ENCODE results near the gene CHST5. TPM values are rescaled to one million over a fixed set of nuclear protein-coding genes. Genes with fewer than 3 reads are reported as not detected.
A peak's percentile ranks its signal among the peaks of the same experiment; 100 is the strongest.

CHST5 gene
- total RNA-seq, 2 donors from 2014 or later = 115 to 116 TPM

DNA sequence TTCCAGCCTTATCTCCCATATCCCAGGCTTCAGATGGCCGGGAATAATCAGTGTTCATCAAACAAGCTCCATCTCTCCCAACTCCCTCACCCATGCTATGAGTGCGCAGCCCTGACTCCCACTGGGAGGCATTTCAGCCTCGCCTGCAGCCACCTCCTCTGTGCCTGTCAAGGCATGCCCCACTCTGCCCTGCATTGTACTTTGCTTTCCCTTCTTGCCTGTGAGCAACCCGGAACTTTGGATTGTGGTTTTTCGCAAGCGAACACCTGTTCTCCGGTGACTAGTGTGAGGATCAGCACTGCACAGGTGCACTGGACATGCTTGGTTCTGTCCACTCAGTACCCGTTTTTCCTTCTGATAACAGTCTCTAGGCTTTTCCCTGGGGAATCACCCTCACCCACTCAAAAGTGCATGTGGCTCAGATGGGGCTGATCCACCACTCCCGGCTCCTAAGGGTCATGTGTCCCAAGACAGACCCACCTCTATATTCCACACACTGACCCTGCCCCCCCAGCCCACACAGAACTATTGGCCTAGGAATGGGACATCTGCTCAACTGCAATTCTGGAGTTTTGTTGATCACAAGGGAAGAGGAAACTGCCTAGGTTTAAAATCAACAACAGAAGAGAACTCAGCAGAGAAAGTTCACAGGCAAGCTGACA, 49.8 kb downstream of the CHST5 start:
- intact Hi-C loops (cut with DNase I, micrococcal nuclease) = no loop called here
- ATAC-seq = peak; percentile 86
- peak; percentile 58 to 74 for DNase-seq

DNA sequence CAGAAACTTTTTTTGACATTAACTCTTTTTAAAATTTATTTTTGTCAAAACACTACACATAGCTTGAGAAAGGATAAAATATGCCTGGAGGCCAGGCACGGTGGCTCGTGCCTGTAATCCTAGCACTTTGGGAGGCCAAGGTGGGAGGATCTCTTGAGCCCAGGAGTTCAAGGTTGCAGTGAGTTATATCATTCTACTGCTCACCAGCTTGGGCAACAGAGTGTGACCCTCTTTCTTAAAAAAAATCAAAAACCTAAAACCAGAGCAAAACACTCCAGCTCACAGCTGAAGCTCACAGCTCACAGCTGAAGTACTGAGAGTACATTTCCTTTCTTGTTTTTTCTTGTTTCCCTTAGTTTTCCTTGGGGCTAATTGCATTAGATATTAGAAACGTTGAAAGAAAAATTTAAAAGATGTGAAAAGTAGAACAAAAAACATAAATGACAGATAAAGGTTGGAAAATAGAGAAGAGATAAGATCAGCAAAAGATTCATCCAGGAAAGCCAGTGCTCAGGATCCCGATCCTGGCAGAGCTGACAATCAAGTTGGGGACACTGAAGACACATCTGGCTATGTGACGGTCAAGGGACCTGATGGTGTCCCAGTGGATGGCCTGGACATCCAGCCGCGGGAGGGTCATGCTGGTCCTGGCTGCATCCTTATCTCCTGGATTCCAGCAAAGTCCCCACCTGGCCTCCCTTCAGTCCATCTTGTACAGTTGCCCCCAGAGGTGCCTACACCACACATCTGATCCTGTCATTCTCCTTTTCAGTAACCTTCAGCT, 50.5 kb downstream of the CHST5 start:
- ATAC-seq (no peak), DNase-seq (no peak)
- intact Hi-C loops (cut with DNase I, micrococcal nuclease) = no loop called here

DNA sequence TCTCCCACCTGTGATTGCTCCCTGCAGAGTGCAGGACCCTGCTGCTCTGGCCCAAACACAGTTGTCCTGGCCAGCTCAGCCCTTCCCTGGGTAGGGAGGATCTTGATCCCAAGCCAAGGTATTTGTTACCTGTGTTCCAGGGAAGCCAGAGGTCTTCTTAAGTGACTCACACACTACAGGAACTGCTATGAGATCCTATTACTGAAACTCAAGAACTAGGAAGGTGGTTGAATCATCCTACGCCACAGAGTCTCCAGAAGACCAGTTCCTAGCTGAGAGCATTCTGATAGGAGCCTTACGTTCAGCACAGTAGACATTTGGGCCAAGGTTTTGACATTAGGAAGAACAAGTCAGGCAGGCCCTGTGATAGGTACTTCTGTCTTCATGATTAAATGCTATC, 52.7 kb downstream of the CHST5 start:
- ATAC-seq = peak; percentile 33
- intact Hi-C loops (cut with DNase I, micrococcal nuclease) = no loop called here
- DNase-seq = no peak

GRCh38 chr16:75482434-75483205, 53.3 kb downstream of the CHST5 start:
- intact Hi-C loops (cut with DNase I, micrococcal nuclease) = no loop called here
- ATAC-seq = no peak
- DNase-seq = no peak

DNA sequence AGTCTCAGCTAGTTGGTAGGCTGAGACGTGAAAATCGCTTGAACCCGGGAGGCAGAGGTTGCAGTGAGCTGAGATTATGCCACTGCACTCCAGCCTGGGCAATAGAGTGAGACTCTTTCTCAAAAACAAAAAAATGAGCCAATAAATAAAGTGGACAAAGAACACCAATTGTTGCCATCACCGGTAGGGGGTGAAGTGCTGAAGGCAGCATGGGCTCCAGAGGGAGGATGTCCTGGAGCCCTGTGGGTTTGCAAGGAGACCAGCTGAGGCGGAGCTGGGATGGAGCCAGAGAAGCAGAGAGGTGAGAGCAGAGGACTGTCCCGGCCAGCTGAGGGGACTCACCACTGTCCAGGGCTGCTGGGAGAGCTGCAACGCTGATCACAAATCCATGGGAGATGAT, 54.4 kb downstream of the CHST5 start:
- intact Hi-C loops (cut with DNase I, micrococcal nuclease) = no loop called here
- no peak for DNase-seq

DNA sequence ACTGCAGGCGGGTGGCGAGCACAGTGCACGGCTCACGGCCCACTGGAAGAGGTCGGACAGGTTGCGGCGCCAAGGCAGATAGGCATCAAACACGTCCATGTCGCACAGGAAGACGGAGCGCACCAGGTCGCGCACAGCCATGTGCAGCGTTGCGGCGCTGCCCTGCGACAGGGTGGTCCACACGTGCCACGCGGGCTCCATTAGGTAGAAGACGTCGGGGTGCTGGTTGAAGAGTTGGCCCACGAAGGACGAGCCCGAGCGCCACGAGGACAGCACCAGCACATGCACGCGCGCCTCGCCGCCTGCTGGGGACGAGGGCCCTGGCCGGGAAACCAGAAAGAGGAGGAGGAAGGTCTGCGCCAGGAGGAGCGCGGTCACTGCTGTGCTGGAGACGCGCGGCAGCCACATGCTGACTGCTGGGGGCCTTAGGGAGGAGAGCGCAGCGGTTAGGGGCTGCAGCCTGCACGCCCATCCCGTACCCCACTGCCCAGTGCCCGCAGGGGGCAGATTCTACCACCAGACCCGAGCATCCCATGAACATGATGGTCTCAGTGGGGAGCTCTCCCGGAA, 56.4 kb downstream of the CHST5 start:
- intact Hi-C loops (cut with DNase I, micrococcal nuclease) = no loop called here
- ATAC-seq = no peak
- no peak for DNase-seq

More for the DNA sequence above, 54.4 kb downstream of the CHST5 start:
- no peak for ATAC-seq

Other genes starting within 250 kb of the CHST5 start
- gene CFDP1, start 102.6 kb downstream of the CHST5 start, total RNA-seq = 100 to 1,000 TPM in 1 of 2 donors, 10 to 100 TPM in 1; 79.8 to 117 TPM
- gene TMEM170A, start 71.4 kb downstream of the CHST5 start, total RNA-seq = 10 to 100 TPM; 54.1 to 71.9 TPM
- gene CHST6, start 40.7 kb downstream of the CHST5 start, total RNA-seq = 1 to 10 TPM; 2.0 to 4.0 TPM
- 1 to 10 TPM; 3.9 to 4.1 TPM for gene TMEM231, start 20.1 kb upstream of the CHST5 start, total RNA-seq
- 100 to 1,000 TPM in 1 of 2 donors, 10 to 100 TPM in 1; 91.1 to 110 TPM for gene GABARAPL2, start 30.3 kb upstream of the CHST5 start, total RNA-seq
- gene ADAT1, start 87.2 kb upstream of the CHST5 start, total RNA-seq = 10 to 100 TPM; 35.9 to 37.5 TPM
- gene KARS1, start 111.6 kb upstream of the CHST5 start, total RNA-seq = 100 to 1,000 TPM in 1 of 2 donors, 10 to 100 TPM in 1; 84.8 to 102 TPM
- gene TERF2IP, start 111.7 kb upstream of the CHST5 start, total RNA-seq = 10 to 100 TPM; 22.5 to 30.0 TPM
- gene CPHXL2, start 140.9 kb upstream of the CHST5 start, total RNA-seq = not detected
- gene DUXB, start 165.4 kb upstream of the CHST5 start, total RNA-seq = not detected
- not detected for gene CPHXL, start 190.4 kb upstream of the CHST5 start, total RNA-seq